AG04450 (cell line): ENCODE measurements around the gene NBAS. TPM values are rescaled to one million over a fixed set of nuclear protein-coding genes. Genes with fewer than 3 reads are reported as not detected.

Experiments used
- CTCF ChIA-PET: fragments of 300-600, 350-600 bp; formaldehyde crosslinking; extraction: SDS; loops from one replicate; lab custom pipeline; 2022; ENCODE audit warnings: antibody characterized with exemption, inconsistent platforms; lab: Charles Lee
- POLR2A ChIA-PET: fragments of 350-600 bp; formaldehyde crosslinking; extraction: SDS; loops from one replicate; lab custom pipeline; 2021; ENCODE audit warnings: antibody characterized with exemption, inconsistent platforms; lab: Yijun Ruan, JAX
- DNase-seq: peaks from one replicate; pipeline ENCODE4 v3.0.0-alpha.2; 2011; ENCODE audit warnings: low read depth, low spot score
- H3K27ac ChIP-seq: one replicate; pipeline ENCODE4 v1.5.1; 2012; ENCODE audit warnings: low read depth, low read length, control low read depth
- H3K27me3 ChIP-seq: one replicate; pipeline ENCODE4 v1.6.0; 2012; ENCODE audit warnings: low read length; ENCODE audit not compliant: control insufficient read depth, insufficient read depth
- H3K4me3 ChIP-seq: 2 replicates; pipeline ENCODE4 v1.5.1; 2011; ENCODE audit warnings: mild to moderate bottlenecking, low read depth, low read length, control low read depth
- H3K9me3 ChIP-seq: 2 replicates; pipeline ENCODE4 v1.5.1; 2012; ENCODE audit warnings: low read length; ENCODE audit not compliant: control insufficient read depth, insufficient read depth
- polyA plus RNA-seq: library from polyadenylated mRNA; depleted of rRNA; stranded (reverse); fragments of >200 nt; gene quantifications from 2 replicates; pipeline ENCODE4 v1.2.3, GENCODE V29; 2011
- TF ChIP-seq, protein P1 (sequence below): IDR thresholded peaks from 2 replicates; pipeline ENCODE4 v1.5.1; 2011; ENCODE audit warnings: low read depth, low read length, control low read depth, inconsistent platforms

Gene NBAS
- polyA plus RNA-seq, 1 experiment, result 45.0 TPM

DNA sequence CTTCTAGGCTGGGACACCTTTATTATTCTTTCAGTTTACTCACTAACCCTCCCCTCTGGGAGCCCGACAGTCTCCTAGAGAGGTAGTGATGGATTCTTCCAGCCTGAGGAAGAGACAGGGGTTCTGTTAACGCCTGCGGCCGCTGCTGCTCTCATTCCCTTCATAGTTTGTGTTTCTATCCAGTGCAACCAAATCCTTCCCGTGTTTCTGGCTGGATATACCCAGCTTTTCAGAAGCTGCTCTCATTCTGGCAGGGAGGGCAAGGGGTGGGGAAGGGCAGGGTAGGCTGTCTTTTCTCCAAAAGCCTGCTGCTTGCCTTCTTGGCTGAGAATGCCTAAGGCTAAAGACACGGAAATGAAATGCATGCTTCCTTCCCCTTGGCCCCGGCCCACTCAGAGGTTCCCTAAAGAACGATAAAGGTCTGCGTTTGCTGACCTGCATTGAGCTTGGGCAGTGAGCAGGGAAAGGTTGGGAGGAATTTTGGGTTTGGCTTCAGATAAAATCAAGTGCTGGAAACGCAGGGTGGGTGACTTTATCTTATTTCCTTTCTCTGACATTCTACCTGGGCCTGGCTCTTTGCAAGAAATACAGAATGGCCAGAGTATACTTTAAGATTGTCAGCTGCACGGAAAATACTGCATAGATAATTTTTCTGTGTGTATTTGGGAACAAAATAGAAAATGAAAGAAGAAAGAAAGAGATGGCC lies 390.9 kb downstream of the NBAS start:
- H3K27me3 ChIP-seq, result no peaks in the 10 kb centered on the region
- TF ChIP-seq, protein P1, sequence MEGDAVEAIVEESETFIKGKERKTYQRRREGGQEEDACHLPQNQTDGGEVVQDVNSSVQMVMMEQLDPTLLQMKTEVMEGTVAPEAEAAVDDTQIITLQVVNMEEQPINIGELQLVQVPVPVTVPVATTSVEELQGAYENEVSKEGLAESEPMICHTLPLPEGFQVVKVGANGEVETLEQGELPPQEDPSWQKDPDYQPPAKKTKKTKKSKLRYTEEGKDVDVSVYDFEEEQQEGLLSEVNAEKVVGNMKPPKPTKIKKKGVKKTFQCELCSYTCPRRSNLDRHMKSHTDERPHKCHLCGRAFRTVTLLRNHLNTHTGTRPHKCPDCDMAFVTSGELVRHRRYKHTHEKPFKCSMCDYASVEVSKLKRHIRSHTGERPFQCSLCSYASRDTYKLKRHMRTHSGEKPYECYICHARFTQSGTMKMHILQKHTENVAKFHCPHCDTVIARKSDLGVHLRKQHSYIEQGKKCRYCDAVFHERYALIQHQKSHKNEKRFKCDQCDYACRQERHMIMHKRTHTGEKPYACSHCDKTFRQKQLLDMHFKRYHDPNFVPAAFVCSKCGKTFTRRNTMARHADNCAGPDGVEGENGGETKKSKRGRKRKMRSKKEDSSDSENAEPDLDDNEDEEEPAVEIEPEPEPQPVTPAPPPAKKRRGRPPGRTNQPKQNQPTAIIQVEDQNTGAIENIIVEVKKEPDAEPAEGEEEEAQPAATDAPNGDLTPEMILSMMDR, result no peak
- H3K4me3 ChIP-seq, result peak overlapping the region; percentile 14
- peak; percentile 21 for DNase-seq
- CTCF ChIA-PET, result no interaction called here
- H3K9me3 ChIP-seq, result no peaks in the 10 kb centered on the region; the same call in 1 of the 2 replicates
- H3K27ac ChIP-seq, result peak overlapping the region; percentile 86
- POLR2A ChIA-PET, result interaction anchor here (0.9 kb wide), 1 partner anchor 9 kb away, joined by 3 read pairs; no protein-coding TSS in a partner anchor

DNA sequence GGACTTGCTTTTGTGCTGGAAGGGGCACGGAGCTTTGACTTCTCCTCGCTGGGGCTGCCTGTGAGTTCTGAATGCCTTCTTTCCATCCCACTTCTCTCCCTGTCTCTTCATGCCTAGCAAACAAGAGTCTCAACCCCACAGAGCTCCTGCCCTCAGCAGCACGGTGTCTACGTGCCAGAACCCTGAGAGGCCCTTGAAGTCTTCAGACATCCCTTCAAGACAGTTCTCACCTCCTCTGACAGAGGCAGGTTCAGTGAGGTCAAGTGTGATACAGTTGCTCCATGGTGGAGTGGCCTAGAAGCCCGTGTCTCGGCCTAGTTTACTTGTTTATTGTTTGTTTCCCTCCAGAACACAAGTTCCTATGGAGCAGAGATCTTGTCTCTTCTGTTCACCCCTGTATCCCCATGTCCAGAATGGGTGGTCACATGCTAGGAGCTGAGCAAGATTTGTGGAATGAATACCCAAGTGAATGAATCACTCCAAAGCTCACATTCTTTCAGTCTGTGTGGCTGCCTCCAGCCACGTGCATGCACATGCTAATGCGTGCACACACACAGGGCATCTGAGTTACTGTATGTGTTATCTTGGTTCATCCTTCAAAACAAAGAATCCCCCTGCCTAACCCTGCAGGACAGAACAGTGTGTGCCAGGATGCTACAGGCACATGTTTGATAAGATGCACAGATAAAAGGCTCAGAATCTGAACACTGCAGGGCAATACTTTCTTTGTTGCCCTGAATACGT lies 391.6 kb downstream of the NBAS start:
- TF ChIP-seq, protein P1, result no peak
- Histone ChIP-seq H3K9me3 (no peaks in the 10 kb centered on the region; the same call in 1 of the 2 replicates), H3K27ac (peak overlapping the region; percentile 86), H3K4me3 (peak overlapping the region; percentile 14; the same call in 1 of the 2 replicates), H3K27me3 (no peaks in the 10 kb centered on the region)
- CTCF ChIA-PET, result interaction anchor here (1.9 kb wide), 1 partner anchor 9 kb away, joined by 5 read pairs; no protein-coding TSS in a partner anchor
- peak; percentile 91 for DNase-seq
- POLR2A ChIA-PET, result interaction anchor here (0.9 kb wide), 1 partner anchor 9 kb away, joined by 3 read pairs; no protein-coding TSS in a partner anchor

DNA sequence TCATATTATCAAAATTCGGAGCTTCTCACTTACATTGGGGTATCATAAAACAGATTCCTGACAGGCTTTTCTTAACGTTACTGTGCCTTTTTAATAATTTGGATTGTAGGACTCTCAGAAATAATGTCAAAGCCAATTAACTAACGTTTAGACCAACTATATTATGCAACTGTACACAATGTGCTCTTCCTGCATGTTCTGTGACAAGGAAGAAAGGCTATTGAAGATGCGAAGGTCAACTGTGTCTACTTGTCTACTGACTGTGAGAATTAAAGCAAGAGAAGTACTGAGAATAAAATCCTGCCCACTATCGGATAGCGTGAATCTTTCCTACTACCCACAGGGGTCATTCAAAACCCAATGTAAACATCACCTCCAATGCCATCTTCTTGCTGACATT lies 393.0 kb downstream of the NBAS start:
- H3K4me3 ChIP-seq, result no peak overlapping the region
- no peak for DNase-seq
- no peaks in the 10 kb centered on the region for H3K27me3 ChIP-seq
- no peaks in the 10 kb centered on the region; the same call in 1 of the 2 replicates for H3K9me3 ChIP-seq
- H3K27ac ChIP-seq, result no peak overlapping the region
- CTCF ChIA-PET, result interaction anchor here (1.9 kb wide), 1 partner anchor 8 kb away, joined by 5 read pairs; no protein-coding TSS in a partner anchor
- POLR2A ChIA-PET, result no interaction called here
- TF ChIP-seq, protein P1, result no peak

DNA sequence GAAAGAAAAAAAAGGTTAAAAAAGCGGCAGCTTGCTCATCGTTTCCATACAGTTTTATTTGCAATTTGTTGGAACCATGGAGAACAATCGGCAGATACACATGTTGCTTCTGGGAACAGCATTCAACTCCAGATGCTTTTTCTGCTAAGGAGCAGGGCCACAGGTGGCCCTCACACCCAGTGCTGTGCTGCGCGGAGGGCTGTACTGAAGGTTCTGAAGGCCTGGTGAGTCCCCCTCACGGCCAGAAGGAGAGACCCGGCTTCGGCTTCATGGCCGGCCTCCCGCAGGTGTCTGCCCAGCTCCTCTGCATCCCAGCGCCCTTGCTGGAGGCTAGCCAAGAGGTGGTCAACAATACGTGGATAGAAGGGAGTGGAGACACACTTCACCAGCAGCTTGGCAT lies 394.3 kb downstream of the NBAS start:
- ChIA-PET POLR2A (no interaction called here), CTCF (no interaction called here)
- no peak overlapping the region for H3K27ac ChIP-seq
- TF ChIP-seq, protein P1, result no peak
- no peak overlapping the region for H3K4me3 ChIP-seq
- no peaks in the 10 kb centered on the region for H3K27me3 ChIP-seq
- H3K9me3 ChIP-seq, result no peaks in the 10 kb centered on the region; the same call in 1 of the 2 replicates
- no peak for DNase-seq

DNA sequence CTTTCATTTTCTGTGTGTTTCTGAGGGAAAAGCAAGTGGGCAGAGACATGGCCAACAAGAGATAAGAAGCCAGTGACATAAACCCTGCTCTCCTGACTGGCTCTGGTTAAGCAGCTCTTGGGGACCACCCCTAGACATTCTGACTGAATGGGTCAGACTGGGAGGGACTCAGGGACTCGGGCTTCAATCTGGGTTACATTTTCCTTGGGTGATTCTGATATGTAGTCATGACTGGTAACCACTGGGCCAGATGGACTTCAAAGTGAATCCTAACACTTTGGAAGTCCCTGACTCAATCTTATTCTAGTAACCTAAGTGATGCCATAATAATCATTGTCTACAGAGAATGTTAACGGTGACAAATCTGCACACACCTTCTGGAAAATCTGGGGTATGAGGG lies 397.8 kb downstream of the NBAS start:
- POLR2A ChIA-PET, result no interaction called here
- no peak overlapping the region for H3K4me3 ChIP-seq
- no peaks in the 10 kb centered on the region; the same call in 1 of the 2 replicates for H3K9me3 ChIP-seq
- no peak for DNase-seq
- CTCF ChIA-PET, result no interaction called here
- TF ChIP-seq, protein P1, result no peak
- H3K27me3 ChIP-seq, result no peaks in the 10 kb centered on the region
- H3K27ac ChIP-seq, result no peak overlapping the region
